Astrocyte of the hippocampus (primary cell): ENCODE data around the gene LDB1.
A peak's percentile ranks its signal among the peaks of the same experiment; 100 is the strongest.

Experiments used
- DNase-seq: peaks from one replicate; pipeline ENCODE4 v3.0.0; 2011; ENCODE audit warnings: low read depth, low spot score

LDB1 gene

DNA sequence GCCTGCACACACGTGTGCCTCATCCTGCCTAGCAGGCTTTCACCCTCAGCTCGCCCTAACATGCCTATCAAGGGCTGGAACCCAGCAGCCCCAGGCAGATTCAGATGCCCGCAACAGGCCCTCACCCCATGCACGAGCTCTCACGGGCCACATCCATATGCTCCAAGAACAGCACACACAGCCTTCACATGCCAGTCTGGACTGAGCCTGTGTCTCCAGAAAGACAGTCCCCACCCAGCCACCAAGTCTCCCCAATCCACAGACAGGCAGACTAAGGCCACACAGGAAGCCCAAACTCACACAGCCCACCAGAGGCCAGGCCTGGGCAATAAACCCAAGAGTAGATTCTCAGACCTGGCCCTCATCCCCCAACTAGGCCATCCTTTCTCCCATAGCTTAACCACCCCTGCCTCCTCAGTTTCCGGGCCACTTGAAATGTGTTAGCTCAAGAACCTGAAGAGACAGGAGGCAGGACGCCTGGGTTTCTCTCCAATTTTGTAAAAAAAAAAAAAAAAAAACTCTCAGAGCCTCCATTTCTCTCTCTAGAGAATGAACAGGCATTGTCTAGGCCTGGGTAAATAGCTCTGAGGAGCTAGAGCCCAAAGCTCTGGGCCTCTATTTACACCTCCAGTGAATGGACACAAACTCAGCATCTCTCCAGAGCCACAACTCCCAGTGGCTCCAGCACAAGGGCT, 6.8 kb downstream of the LDB1 start:
- peak; percentile 21 for DNase-seq

DNA sequence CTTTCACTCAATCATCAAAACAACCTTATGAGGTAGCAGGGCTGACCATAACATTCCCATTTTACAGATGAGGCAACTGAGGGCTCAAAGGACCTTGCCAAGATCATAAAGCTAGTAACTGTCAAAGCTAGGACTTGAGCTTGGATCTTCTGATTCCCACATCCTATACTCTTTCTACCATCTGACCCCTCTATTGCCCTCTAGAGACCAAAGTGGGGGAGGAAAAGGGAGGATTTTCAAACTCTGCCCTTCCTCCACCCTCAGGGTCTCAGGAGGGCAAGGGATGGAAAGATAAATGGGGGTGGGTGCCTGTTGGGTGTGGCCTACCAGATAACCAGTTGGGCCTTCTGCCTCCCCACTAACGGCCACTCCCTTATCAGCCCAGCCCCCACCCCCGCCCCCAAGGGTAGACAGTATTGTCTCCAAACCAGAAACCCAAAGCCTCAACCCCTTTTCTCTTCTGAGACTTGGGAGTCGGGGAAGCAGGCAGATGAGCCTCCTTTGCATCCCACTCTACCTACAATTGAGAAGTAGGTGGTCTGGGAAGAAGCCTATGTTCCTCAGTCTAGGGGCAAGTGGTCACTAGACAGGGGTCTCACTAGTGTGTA, 7.9 kb downstream of the LDB1 start:
- DNase-seq, result no peak

DNA sequence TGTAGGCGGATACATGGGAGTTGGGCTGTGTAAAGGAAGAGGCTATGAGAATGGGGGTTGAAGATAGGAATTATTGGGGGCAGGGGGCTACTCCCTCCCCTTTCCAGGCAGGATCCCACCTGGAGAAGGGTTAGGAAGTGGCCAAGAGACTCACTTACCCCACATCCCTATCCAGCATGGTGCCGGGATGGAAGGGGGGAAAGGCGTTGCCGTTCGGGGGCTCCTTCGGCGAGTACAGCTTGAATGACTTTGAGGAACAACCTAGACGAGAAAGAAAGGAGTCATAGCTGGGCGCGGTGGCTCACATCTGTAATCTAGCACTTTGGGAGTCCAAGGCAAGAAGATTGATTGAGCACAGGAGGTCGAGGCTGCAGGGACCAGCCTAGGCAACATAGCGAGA, 8.9 kb downstream of the LDB1 start:
- no peak for DNase-seq

DNA sequence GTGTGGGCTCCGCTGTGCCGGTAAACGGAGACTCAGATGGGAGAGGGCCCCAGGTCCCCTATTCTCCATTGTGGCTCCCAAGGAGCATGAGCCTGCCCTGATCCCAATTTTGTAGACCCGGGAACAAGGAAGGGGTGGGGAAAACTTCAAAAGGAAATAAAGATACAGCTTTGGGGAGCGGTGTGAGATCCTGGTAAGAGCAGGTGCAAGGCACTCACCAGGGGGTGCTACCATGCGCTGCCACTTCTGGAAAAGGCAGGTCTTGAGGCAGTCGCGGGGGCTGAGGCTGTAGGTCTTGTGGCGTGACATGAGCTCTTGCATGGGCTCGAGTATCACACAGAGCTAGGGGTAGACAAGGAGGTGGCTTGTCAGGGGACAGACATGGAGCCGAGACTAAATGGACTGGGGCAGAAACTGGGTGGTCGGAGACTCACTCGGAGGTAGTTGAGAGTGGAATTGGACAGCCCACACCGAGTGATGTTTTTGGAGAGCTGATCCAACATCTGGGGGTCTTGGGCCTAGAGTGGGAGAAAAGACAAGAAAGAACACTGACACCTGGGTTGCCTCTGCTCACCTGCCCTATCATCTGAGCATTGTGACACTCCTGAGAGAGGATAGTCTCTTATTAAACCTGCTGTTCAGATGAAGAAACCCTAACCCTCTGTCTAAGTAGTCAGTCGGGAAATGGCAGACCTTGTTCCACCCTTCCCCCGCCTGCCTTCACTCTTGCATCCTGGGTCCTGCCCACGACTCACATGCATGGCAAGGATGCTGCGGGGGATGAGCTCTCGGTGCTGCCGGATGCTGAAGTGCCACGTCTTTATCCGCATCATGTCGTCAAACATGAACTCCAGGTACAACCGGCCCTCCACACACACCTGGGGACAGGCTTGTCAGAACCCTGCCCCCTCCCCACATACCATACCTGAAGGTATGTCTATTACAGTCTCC, 10.7 kb downstream of the LDB1 start:
- DNase-seq, result no peak

DNA sequence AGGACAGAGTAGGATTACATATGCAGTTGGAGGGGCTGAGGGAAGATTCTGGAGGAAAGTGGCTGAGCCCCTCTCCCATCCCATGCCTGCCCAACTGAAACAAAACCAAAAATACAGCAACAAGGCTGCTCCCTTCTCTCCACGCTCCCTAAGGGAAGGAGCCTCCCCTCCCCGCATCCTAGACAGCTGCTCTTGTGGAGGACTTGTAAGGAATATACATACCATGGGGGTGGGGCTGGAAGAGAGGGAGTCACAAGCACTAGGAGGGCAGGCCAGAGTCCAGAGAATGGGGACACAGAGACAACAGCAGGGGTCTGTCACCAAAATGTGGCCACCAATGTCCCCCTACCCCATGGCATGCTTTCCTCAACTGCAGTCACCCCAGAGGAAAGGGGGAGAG, 13.2 kb downstream of the LDB1 start:
- DNase-seq, result no peak

DNA sequence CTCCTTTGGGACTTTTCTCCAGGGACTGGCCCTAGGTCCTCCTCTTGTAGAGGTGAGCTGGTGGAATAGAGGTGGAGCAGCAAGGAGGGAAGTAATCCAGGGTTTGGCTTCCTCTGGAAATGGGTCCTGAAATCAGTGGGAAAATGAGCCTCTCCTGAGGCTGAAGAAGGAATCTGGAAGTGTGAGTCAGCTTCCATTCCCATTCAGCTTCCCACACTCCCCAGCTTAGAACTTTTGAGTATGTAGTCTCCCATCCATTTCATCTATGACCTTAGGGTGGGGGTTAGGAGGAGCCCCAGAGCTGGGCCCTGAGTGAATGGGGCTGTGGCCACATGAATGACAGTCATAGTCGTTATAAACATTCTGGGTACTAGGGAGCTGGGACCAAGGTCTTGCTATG, 17.7 kb downstream of the LDB1 start:
- no peak for DNase-seq

DNA sequence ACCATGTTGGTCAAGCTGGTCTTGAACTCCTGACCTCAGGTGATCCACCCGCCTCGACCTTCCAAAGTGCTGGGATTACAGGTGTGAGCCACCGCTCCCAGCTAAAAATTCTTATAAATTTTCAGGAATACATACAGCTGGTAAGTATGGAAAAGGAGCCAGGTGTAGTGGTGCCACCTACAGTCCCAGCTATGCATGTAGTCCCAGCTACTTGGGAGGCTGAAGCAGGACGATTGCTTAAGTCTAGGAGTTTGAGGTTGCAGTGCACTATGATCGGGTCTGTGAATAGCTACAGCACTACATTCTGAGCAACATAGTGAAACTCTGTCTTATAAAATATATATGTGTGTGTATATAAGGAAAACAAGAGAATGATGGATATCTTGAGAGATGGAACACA, 19.0 kb downstream of the LDB1 start:
- no peak for DNase-seq

DNA sequence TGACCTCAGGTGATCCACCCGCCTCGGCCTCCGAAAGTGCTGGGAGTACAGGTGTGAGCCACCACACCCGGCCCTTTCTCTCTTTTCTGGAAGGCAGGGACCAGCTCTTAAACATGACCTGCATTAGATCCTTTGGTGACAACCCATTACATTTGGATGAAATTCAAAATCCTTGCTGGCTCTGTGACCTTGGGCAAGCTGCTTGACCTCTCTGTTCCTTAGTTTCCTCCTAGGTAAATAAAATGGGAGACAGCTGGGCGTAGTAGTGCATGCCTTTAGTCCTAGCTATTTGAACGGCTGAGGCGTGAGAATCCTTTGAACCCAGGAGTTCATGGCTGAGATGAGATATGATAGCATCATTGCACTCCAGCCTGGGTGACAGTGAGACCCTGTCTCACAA, 23.7 kb downstream of the LDB1 start:
- no peak for DNase-seq

DNA sequence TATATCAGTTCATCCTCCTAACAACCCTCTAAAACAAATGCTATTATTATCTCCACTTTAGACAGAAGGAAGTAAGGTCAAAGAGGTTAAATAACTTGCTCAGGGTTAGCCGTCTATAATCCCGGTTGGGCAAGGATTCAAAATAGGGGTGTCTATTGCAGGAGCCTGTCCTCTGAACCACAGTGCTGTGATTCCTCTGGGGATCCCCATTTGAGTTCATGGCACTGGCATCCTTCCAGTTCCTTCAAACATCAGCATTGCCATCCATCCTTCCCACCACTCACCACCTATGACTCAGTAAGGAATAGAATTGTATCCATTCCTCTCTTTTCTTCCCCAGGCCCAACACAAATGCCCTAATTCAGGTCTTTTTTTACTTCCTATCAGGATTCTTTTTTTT, 29.4 kb downstream of the LDB1 start:
- DNase-seq, result peak; percentile 64

DNA sequence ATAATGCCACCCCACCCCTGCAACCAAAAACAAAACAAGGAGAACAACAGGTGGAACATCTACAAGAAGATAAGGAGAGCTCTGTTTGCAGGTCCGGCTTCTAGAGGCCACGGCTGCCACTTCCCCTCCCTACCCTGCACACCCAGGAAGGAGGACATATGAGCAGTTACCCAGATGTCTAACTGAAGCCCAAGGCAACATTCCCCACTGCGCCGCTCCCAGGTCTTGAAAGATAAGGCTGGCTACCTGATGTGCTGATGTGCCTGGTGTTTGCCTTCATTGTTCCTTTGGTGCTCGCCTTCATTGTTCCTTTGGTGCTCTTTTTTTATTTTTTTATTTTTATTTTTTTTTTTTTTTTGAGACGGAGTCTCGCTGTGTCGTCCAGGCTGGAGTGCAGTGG, 34.0 kb downstream of the LDB1 start:
- no peak for DNase-seq

DNA sequence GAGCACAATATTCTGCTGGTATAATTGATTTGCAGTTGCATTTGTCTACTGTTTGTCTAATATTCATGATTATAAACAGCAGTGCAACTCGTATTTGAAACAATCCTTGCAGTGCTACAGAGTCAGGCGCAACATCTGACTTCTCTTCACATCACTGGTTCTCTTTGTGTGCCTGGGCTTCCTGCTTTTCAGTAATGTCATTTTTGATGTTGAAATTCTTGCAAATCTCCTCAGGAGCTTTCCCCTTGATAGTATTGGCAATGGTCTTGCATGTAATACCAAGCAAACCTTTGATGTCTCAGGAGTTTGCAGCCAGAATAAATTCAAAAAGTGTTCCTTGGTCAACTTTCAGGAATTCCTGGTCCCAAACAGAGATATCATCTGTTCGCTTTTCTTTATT, 34.8 kb downstream of the LDB1 start:
- peak; percentile 57 for DNase-seq

DNA sequence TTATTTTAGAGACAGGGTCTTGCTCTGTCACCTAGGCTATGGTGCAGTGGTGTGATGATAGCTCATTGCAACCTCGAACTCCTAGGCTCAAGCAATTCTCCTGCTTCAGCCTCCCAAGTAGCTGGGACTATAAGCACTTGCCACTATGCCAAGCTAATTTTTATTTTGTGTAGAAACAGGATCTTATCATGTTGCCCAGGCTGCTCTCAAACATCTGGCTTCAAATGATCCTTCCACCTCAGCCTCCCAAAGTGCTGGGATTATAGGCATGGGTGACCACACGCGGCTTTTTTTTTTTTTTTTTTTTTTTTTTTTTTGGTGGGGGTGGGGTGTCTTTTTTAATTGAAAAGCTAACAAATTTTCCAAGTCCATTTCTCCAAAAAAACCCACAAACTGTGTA, 36.6 kb downstream of the LDB1 start:
- DNase-seq, result no peak

DNA sequence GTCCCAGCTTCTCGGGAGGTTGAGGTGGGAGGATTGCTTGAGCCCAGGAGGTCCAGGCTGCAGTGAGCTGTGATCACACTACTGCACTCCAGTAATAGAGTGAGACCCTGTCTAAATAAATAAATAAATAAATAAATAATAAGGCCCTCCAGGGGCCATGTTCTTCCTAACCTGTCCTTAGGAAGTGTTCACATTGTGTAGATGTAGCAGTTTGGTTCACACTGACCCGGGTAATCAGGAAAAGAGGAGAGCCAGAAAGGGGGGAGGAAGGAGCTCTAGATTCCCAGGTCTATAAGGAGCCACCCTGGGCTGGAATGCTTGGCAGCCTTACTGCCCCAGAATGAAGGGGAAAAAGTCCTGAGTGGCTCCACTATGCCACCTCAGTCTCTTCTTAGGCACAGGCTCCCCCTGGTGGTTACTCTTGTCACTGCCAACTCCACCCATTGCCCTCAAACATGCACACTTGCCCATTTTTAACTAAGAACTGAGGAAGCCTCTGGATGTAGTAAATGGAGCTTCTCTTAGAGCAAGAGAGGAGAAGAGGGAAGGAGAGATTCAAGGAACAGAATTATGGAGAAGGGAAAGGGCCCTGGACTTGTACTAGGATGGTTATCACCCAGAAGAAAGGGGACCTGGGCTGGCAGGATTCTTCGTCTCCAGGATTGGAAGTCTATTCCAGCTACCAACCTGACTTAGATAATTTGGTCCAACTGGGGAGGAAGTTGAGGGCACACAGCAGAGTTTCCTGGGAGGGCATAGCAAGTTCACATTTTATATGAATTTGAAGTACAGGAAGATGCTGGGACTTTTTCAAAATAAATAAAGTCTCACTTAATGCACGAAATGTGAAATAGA, 47.3 kb downstream of the LDB1 start:
- peak; percentile 90 for DNase-seq

DNA sequence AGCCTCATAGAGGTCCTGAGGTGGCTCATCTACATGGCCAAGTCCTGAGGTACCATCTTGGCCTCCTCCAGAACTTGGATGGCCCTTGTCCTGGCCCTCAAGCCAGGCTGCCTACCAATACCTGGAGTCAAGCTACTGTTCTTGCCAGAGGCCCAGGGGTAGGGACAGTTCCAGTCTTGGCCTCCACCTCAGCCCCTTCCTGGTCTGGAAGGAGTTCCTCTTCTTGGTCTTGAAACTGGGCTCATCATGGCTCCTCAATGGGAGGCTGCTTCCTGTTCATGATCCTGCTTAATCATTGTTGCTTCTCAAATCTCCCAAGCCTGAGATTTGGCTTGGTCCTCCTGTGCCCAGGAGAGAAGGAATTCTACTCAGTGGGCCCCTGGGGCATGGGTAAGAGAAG, 51.1 kb downstream of the LDB1 start:
- no peak for DNase-seq

DNA sequence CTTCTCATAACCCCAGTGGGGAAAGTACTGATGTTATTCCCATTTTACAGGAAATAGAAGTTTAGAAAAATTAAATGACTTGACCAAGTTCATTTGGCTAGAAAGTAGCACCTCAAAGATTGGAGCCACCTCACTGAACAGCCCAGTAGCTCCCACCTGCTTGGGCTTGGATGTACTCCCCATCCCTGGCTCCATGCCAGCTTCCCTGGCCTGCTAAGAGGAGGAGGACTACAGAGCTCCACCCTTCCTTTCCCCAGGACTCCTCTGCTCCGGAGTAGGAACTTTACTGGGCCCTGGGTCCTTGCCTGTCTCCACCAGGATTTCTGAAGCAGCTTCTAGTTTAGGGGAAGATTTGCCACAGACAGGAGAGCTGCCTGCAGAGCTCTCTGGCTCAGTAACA, 52.0 kb downstream of the LDB1 start:
- no peak for DNase-seq

DNA sequence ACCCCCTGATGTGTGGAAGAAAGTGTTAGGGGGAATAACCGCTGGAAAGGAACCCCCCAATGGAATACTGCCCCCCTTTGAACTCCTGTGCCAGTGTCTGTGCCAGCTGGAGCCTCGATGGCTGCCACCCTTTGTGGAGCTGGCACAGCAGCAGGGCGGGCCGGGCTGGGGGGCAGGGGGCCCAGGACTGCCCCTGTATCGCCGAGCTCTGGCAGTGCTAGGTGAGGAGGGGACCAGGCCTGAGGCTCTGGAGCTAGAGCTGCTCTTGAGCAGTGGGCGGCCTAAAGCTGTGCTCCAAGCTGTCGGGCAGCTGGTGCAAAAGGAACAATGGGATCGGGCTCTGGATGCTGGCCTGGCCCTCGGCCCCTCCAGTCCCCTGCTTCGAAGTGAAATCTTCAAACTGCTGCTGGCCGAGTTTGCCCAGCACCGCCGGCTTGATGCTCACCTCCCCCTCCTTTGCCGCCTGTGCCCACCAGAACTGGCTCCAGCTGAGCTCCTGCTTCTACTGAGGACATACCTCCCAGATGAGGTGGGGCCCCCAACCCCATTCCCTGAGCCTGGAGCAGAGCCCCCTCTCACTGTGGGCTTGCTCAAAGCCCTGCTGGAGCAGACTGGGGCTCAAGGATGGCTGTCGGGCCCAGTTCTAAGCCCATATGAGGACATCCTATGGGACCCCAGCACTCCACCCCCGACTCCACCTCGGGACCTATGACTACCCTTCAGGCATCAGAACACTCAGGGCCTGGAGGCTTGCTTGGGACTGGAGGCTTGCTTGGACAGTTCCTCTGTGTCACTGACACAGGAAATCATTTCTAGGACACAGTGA, 52.9 kb downstream of the LDB1 start:
- no peak for DNase-seq

DNA sequence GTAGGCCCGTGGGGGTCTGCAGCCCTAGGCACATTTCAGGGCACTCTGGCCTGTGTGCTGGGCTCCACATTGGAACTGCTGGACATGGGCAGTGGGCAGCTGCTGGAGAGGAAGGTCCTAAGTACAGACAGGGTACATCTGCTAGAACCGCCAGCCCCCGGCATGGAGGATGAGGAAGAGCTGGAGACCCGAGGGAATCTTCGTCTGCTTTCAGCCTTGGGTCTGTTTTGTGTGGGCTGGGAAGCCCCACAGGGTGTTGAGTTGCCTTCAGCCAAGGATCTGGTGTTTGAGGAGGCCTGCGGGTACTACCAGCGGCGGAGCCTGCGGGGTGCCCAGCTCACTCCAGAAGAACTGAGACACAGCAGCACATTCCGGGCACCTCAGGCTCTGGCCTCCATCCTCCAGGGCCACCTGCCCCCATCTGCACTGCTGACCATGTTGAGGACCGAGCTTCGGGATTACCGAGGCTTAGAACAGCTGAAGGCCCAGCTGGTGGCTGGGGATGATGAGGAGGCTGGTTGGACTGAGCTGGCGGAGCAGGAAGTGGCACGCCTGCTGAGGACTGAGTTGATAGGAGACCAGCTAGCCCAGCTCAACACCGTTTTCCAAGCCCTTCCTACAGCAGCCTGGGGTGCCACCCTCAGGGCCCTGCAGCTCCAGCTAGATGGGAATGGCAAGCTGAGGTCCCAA, 53.6 kb downstream of the LDB1 start:
- no peak for DNase-seq

DNA sequence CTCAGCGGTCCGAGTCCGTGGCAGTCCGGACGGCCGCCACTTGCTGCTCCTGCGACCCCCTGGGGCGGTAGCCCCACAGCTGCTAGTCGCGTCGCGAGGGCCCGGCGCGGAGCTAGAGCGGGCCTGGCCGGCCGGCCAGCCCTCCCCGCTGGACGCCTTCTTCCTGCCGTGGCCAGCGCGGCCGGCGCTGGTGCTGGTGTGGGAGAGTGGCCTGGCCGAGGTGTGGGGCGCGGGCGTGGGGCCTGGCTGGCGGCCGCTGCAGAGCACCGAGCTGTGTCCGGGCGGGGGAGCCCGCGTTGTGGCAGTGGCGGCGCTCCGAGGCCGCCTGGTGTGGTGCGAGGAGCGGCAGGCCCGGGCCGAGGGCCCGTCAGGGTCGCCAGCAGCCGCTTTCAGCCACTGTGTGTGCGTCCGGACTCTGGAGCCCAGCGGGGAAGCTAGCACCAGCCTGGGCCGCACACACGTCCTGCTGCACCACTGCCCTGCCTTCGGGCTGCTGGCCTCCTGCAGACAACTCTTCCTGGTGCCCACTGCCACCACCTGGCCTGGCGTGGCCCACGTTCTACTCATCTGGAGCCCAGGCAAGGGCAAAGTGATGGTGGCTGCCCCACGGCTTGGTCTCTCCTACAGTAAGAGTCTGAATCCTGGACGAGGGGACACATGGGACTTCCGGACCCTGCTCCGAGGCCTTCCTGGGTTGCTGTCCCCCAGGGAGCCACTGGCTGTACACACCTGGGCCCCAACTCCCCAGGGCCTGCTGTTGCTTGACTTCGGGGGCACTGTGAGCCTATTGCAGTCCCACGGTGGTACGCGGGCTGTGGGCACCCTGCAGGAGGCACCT, 54.4 kb downstream of the LDB1 start:
- peak; percentile 72 for DNase-seq

DNA sequence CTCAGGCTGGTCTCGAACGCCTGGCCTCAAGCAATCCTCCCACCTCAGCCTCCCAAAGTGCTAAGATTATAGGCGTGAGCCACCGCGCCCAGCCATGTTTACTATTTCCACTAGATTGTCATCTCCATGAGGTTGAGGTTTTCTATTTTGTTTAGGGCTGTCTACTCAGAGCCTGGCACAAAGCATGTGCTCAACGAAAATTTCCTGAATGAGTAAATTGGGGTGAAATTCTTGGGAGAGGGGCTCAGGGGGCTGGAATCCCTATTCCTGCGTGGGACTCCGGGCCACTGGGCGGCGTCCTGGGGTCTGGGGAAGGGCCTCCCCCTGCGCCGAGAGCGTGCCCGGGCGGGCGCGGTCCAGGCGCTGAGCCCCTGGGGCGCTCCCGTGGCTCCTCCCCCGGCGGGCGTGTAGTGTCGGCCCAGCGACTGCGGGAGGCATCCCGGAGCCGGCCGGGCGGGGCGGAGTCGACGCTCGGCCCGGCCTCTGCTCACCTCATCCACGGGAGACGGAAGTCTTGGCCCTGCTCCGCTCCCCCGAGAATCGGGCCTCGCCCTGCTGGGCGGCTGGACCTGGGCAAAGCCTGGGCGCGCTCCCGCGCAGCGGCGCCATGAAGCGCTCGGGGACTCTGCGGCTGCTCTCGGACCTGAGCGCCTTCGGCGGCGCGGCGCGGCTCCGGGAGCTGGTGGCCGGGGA, 55.2 kb downstream of the LDB1 start, which contains the start of gene HPS6:
TSS of gene HPS6 (plus strand) at position 482 of the 693 bp plus-strand sequence. CDS start at position 608, 126 bp downstream.
- DNase-seq, result peak; percentile 96
